ENCODE results near the gene LAIR1. TPM values are rescaled to one million over a fixed set of nuclear protein-coding genes. Genes with fewer than 3 reads are reported as not detected.

Gene LAIR1
- total RNA-seq, 1 donor, result under 0.01 TPM

DNA sequence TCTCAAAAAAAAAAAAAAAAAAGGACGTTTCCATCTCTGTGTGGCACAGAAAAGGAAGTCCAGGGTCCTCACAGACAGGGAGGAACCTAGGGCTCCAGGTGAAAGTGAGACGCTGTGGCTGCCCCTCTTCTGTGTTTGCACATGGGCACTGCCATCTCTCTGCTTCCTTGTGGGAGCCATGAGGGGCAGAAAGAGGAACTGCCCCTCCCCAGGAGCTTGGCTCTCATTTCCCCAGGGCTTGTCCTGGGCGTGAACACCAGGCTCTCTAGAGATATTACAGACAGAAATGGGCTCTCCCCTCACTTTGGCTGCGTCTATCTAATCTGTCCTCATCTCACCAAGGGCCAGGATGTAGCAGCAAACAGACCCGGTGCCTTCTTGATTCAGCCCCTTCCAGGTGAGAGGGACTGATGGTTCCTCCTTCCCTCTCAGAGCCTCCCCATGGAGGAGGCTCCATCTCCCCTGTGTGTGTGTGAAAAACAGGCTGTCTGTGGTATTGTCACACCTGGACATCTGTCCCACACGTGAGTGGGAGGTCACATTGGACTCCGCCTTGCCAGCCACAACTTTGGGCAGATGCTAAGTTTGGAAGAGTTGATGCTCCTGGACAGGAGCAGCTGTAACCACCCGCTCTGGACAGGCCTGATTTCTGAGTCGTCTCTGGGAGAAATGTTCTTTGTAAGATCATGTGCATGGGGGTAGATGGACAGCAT lies 24.9 kb downstream of the LAIR1 start:
- no peak for TF ChIP-seq CTCF (IDR thresholded peaks at IDR 0.05; ENCODE audit: insufficient read depth, low read depth, low read length)
- H3K4me3 ChIP-seq (ENCODE audit: low read depth, low read length), result no peak overlapping the region
- no peak for DNase-seq (ENCODE audit: low read depth)

DNA sequence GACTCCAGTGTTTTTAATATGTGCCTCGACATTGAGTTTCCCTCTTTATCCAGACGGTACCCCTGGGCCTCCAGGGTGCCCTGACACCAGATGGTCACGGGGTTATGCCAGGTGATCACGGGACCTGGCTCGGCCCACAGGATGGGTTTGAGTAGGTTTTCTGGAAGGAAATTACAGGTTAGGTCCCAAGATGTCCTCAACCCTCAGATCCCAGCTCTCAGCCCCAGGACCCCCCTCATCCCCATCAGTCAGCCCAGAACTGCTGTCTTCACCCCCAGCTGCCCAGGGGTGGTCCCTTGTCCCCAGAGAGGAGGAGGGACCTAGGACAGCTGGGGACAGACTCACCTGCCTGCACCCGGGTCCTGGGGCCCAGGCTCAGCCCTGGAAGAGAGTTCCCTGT lies 26.2 kb downstream of the LAIR1 start:
- no peak for DNase-seq (ENCODE audit: low read depth)
- TF ChIP-seq CTCF (IDR thresholded peaks at IDR 0.05; ENCODE audit: insufficient read depth, low read depth, low read length), result no peak
- H3K4me3 ChIP-seq (ENCODE audit: low read depth, low read length), result no peak overlapping the region

DNA sequence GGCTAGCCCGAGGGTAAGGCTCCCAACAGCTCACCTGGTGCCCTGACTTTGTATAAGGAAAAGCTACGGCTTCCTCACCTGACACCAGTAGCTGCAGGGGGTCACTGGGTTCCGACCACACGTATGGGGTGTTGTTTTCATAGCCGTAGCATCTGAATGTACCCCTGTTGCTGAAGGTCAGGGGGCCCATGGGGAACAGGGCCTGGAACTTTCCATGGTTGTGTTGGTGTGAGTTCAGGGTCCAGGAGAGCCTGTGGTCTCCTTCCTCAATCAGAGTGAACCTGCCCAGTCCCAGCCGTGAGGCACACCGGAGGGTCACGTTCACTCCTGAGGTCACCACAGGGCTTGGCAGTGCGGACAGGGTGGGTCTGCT lies 26.9 kb downstream of the LAIR1 start:
- TF ChIP-seq CTCF (IDR thresholded peaks at IDR 0.05; ENCODE audit: insufficient read depth, low read depth, low read length), result no peak

DNA sequence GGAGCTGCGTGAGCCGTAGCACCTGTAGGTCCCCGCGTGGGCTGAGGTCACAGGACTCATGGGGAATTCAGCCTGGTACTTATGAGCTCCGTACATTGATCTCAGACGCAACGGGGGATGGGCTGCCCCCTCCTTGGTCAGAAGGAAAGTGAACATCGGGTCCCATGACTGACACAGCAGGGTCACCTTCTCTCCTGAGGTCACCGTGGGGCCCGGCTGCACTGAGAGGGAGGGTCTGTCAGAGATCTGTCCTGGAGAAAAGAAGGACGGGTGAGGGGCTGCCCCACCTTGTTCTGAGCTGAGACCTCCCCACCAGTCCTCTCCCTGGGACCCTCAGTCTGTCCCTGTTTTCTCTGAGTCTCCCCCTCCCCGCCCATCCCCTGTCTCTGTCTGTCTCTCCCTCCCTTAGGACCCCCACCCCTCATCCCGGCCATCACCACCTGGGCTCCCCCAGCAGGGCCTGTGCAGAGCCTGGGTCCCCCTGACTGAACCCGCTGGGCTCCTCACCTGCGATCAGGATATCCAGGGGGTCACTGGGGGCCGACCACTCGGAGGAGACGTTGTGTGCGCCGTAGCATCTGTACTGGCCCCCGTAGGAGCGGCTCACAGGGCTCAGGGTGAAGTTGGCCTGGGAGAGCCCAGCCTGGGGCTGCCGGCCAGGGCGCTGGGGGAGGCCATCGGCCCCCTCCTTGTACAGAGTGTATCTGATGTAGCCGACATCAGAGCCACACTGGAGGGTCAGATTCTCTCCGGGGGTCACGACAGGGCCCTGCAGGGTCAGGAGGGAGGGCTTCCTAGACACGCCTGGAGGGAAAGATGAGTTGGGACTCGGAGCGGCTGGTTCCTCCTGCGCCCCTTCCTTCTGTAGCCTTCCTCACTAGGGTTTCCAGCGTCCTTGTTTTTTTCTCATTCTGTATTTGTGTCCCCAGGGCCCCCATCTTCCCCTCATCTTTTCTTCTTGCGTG lies 27.6 kb downstream of the LAIR1 start:
- no peak overlapping the region for H3K4me3 ChIP-seq (ENCODE audit: low read depth, low read length)
- TF ChIP-seq CTCF (IDR thresholded peaks at IDR 0.05; ENCODE audit: insufficient read depth, low read depth, low read length), result no peak
- DNase-seq (ENCODE audit: low read depth), result no peak

More for the DNA sequence above, 26.9 kb downstream of the LAIR1 start:
- no peak overlapping the region for H3K4me3 ChIP-seq (ENCODE audit: low read depth, low read length)
- no peak for DNase-seq (ENCODE audit: low read depth)

GRCh38 chr19:54335979-54336892 lies 28.5 kb downstream of the LAIR1 start:
- no peak overlapping the region for H3K4me3 ChIP-seq (ENCODE audit: low read depth, low read length)
- no peak for TF ChIP-seq CTCF (IDR thresholded peaks at IDR 0.05; ENCODE audit: insufficient read depth, low read depth, low read length)
- DNase-seq (ENCODE audit: low read depth), result no peak

GRCh38 chr19:54335164-54335563 lies 29.6 kb downstream of the LAIR1 start:
- DNase-seq (ENCODE audit: low read depth), result no peak
- H3K4me3 ChIP-seq (ENCODE audit: low read depth, low read length), result no peak overlapping the region
- no peak for TF ChIP-seq CTCF (IDR thresholded peaks at IDR 0.05; ENCODE audit: insufficient read depth, low read depth, low read length)

Data from fibroblast of villous mesenchyme (primary cell).